ENCODE measurements around the gene HAUS1.
"Not testable (repeated sequence)": the region's sequence is repeated elsewhere in the genome, so short reads cannot be mapped to it uniquely, and the experiment has no call there.

HAUS1 gene

GRCh38 chr18:46104128-46104911 lies at the start of gene HAUS1:
TSS of gene HAUS1 (plus strand) at chr18:46104385. CDS start at chr18:46104412, 27 bp downstream.
- DNase-seq (ENCODE audit: low read depth), result peak; percentile 67

DNA sequence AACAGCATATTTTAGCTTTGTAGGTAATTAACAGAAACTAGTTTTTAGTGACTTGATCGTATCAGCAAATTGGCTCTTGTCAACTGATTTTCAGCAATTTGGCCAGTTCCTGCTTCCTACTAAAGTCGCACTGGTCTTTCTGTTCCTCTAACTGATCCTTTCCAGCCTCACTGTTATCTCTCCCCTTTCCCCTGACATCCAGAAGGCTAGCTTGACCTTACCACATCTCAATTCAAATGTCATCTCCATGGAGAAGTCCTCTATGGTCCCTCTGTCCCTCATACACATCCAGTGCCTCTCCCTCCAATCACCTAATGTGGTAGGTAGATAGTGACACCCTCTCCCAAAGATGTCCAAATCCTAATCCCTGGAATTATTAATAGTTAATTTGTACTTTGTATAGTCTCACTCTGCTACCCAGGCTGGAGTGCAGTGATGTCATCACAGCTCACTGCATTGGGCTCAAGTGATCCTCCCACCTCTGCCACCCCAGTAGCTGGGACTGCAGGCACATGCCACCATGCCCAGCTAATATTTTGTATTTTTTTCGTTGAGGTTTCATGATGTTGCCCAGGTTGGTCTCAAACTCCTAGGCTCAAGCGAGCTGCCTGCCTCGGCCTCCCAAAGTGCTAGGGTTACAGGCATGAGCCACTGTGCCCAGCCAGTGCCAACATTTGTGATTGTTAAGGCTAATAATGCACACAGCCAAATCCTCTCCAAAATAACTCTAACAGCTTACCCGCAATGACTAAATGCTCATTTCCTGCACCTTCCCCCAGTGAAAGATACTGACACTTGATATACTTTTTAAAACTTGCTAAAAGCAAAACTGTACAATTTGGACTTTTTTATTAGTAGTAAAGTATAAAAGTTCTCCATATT lies 49.0 kb upstream of the HAUS1 start:
- DNase-seq (ENCODE audit: low read depth), result no peak

GRCh38 chr18:46055838-46056230 lies 48.4 kb upstream of the HAUS1 start:
- no peak for DNase-seq (ENCODE audit: low read depth)

- no peak for DNase-seq (ENCODE audit: low read depth)
Observed at GRCh38 chr18:46060359-46060841, 43.8 kb upstream of the HAUS1 start.

DNA sequence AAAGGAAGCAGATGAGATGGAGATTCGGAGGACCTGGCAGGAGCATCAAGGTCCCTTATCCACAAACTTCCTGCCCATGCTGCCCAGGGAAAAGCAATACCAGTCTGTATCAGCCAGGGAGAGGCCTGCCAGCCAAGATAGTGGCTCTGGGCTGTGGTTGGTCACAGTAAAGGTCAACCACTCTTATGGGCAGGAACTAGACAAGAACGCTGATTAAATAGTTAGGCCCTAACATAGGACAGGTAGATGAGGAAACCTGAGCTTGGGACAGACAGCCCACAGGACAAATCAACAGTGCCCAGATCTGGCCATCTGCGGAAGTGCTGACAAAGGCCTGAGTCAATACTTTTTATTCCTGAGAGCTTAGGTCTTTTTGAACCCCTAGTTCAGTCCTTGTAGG lies 42.8 kb upstream of the HAUS1 start:
- DNase-seq (ENCODE audit: low read depth), result no peak

- no peak for DNase-seq (ENCODE audit: low read depth)
Observed at GRCh38 chr18:46061796-46062195, 42.4 kb upstream of the HAUS1 start.

- no peak for DNase-seq (ENCODE audit: low read depth)
Observed at GRCh38 chr18:46062781-46063180, 41.4 kb upstream of the HAUS1 start.

GRCh38 chr18:46067438-46068007 lies 36.7 kb upstream of the HAUS1 start:
- DNase-seq (ENCODE audit: low read depth), result no peak

DNA sequence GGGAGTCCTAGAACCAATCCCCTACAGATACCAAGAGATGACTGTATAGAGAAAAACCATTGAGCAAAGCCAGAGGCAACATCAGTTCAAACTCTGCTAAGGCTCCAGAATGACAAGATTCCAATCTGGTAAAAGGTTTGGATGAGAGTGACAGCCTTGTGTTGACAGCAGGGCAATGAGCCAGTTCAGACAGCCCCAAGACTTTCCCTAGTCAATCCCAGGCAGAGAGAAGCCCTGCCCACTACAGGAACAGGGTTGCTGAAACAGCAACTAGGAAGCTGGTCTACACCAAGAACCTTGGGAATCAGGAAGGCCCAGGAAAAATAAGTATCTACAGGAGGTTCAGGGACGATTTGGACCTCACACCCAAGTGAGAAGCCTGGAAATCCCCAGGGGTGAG lies 35.4 kb upstream of the HAUS1 start:
- DNase-seq (ENCODE audit: low read depth), result no peak

DNA sequence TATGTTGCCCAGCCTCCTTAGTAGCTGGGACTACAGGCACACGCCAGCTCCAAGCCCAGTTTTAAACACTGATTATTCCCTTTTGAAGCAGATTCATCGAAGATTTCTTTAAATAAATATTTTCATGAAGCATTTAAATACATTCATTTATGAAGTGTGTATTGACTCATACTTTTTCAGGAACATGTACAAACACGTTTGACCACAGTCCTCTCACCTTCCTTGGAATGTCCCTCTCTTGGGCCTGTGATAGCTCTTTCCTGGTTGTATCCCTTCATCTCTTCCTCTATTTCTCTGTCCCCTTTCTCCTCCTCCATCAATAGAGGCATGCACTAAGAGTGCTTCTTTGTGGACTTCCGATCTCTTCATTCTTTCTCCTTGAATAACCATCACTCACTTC lies 34.7 kb upstream of the HAUS1 start:
- DNase-seq (ENCODE audit: low read depth), result no peak

GRCh38 chr18:46070232-46070631 lies 34.0 kb upstream of the HAUS1 start:
- DNase-seq (ENCODE audit: low read depth), result no peak

GRCh38 chr18:46070815-46071652 lies 33.2 kb upstream of the HAUS1 start:
- DNase-seq (ENCODE audit: low read depth), result no peak

DNA sequence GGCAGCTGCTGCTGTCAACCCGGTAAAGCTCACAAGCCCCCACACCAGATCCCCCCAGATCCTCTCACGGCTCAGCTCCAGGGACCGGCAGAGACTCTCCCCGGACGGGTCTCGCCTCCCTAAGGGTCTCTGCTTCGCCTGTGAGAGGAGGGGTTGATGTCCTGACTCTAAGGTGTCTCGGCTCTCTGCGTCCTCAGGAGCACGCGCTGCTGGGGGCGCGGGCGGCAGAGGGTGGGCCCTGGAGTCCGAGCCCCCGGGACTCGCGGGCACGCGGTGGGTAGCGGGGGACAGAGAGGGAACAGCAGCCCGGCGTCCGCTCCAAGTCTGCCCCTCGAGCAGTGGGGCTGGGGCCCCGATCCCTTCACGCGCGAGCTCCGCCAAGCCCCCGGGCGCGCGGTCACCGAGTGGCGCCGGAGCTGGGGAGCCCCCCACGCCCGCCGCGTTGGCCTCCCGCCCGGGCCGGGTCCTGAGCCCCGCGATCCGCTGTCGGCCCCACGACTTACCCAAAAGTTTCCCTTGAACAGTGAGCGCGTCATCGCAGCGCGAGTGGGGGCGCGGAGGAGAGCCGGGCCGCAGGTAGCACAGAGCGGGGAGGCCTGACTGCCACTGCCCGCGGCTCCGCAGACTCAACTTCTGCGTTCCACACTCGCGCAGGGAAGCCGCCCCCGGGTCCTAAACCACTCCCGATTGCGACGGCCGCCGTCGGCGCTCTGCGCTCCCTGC lies 32.4 kb upstream of the HAUS1 start, which contains the start of gene PSTPIP2:
Gene PSTPIP2, minus strand, starts transcription at position 608 of the 723 bp plus-strand sequence. Its CDS starts 72 bp downstream, at position 536.
- peak; percentile 56 for DNase-seq (ENCODE audit: low read depth)

GRCh38 chr18:46072376-46072867 lies 31.8 kb upstream of the HAUS1 start:
- DNase-seq (ENCODE audit: low read depth), result no peak

DNA sequence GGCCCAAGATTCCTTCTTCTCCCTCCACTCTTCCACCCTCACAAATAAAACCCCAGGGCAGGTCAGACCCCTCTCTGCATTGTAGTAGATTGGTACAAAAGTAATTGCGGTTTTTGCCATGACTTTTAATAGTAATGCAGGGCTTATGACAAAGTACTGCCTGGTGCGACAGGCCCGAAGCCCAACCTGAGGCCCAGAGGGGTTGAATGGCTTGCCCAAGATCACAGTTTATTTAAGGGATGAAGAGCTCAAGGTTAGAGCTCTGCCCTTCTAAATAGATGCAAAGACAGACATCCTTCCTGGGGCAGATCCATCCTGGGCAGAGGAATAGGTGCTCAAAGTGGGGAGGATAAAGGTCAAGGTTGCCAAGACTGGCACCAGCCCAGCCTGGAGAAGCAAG lies 31.2 kb upstream of the HAUS1 start:
- DNase-seq (ENCODE audit: low read depth), result no peak

DNA sequence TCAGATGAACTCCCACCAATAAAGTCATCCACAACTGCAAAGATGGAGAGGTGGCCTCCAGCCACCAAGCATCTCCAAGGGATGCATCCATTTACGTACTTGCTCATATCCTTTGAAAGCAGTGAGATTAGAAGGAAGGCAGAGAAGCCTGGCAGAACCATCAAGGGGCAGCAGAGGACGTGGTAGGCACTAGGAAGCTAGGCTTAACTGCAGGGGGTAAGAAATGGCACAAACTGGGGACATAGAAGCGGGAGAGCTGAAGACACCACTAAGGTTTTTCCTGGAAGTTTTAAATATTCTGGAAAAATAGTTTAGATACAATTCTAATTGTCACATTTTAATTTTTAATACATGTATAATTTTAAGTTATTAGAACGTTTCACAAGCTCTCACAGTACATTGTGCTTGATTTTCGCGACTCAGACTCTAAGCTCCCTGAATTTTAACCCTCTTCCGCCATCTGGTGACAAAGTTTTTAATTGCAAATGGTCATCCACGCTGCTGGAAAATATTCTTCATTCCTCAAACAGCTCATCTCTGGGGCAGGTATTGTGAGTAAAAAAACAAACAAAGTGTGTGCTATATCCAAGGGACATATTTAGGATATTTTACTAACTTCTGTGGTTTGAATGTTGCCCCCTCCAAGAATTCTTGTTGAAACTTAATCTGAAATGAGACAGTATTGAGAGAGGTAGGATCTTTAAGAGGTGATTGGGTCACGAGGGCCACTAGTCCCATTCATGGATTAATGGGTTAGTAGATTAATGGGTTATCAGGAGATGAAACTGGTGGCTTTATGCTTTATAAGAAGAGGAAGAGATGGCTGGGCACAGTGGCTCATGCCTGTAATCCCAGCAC lies 30.5 kb upstream of the HAUS1 start:
- peak; percentile 36 for DNase-seq (ENCODE audit: low read depth)

DNA sequence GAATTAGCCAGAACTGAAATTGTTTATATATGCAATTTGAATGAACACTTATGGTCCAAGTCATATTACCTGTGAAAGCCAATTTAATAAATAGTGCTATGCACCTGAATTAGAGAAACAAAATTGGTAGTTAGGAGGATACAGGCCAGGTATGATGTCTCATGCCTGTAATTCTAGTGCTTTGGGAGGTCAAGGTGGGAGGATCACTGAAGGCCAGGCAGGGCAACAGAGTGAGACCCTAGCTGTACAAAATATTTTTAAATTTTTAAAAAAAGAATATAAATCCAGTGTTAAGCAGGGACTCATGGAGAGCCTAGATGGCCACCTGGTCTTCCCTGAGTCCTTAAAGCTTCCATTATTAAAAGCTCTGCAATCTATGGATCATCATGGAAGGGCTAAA lies 24.8 kb upstream of the HAUS1 start:
- DNase-seq (ENCODE audit: low read depth), result no peak

DNA sequence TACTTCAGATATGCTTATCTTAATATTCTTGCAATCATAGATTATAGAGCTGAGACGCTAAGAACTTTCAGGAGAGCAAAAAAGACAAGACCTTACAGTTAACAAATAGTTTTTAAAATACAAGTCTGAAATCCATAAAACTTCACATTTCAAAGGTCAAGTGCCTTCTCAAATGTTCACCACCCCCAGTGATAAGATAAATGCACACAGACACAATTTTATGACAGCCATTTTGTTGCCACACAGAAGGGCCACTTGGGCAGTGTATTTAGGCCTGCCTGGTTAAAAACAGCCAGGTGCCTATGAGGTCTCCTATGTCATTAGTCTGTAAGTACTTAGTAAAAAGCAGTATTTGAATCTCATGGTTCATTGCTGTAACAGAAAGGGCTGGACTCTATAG lies 24.0 kb upstream of the HAUS1 start:
- DNase-seq (ENCODE audit: low read depth), result no peak

- no peak for DNase-seq (ENCODE audit: low read depth)
Observed at GRCh38 chr18:46084431-46084830, 19.8 kb upstream of the HAUS1 start.

GRCh38 chr18:46088501-46088900 lies 15.7 kb upstream of the HAUS1 start:
- DNase-seq (ENCODE audit: low read depth), result not testable (repeated sequence)
